GM12865 (cell line): ENCODE measurements around the gene WWC1.

Experiments
- DNase-seq: peaks from one replicate; pipeline ENCODE4 v3.0.0; 2010; ENCODE audit warnings: low read depth
- H3K4me3 ChIP-seq: 2 replicates; pipeline ENCODE4 v1.5.1; 2011; ENCODE audit warnings: mild to moderate bottlenecking, low read depth, low read length, control low read depth
- CTCF ChIP-seq: IDR thresholded peaks from 2 replicates; pipeline ENCODE4 v1.5.1; 2011; ENCODE audit warnings: low read length, control low read depth, low read depth, inconsistent platforms; ENCODE audit not compliant: insufficient read depth; ENCODE audit errors: missing control alignments

The WWC1 gene

DNA sequence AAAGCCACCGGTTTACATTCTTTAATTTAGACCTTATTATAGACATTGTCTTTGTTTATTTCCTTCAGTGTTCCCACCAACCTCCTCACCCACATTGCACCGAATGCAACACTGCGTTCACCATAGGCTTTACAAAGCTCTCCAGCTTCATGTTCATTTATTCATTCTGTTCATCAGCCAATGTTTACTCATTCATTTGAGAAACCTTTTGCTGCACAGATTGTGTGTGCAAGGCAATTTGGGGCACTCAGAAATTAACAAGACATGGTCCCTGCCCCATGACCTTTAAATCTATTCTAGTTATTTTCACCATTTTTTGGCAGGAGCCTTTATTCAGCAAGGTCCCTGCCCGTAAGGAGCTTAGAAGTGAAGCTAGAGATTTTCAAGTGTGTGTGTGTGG, 124.0 kb downstream of the WWC1 start:
- DNase-seq: no peak
- no peak overlapping the region for H3K4me3 ChIP-seq
- TF ChIP-seq CTCF: no peak

DNA sequence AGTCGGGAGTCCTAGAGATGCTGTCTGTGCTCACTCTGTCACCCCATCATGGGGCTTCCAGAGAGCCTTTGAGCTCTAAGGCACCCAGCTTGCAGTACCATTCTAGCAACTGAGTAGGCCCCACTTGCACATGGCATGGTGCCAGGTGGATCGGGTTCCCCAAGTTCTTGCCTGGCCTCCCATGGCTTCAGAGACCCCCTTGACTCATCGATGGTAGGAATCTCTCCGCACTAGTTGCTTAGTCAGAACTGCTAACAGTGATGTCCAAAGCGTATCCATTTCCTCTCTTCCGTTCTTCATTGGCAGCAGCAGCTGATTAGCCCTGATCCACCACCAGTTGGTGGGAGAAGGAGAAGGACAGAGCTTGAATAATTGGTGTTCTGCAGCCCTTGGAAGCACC, 124.5 kb downstream of the WWC1 start:
- TF ChIP-seq CTCF: no peak

DNA sequence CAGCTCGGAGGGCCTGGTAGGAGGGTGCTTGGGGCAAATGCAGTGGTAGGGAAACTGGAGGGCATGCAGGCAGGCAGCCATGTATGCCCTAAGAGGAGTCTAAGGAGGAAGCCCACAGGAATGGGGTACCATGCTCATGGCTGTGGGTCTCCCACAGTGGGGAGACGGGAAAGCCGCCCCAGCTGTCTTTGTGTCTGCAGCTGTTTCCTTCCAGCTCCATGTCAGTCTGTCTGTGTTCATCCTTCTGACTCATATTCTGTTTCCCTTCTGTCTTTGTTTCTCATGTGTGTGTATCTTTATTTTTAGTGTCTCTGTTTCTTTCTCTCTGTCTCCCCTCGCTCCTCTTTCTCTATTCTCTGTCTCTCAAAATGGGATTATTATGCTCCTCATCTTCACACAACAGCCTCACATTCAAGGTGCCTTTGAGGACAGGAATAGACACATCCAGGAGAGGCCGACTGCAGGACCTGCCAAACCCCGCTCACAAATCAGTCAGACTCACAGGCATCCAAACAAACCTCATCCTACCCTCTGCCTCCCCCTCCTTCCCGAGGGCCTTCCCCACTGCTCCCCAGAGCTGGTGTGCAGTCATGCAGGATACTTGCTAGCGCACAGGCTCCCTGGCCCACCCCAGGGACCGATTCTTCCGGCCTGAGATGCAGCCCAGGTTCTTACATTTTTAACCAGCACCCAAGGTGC, 126.4 kb downstream of the WWC1 start:
- no peak overlapping the region for H3K4me3 ChIP-seq
- no peak for TF ChIP-seq CTCF
- DNase-seq: no peak

More for the DNA sequence above, 124.5 kb downstream of the WWC1 start:
- H3K4me3 ChIP-seq: no peak overlapping the region
- DNase-seq: no peak

DNA sequence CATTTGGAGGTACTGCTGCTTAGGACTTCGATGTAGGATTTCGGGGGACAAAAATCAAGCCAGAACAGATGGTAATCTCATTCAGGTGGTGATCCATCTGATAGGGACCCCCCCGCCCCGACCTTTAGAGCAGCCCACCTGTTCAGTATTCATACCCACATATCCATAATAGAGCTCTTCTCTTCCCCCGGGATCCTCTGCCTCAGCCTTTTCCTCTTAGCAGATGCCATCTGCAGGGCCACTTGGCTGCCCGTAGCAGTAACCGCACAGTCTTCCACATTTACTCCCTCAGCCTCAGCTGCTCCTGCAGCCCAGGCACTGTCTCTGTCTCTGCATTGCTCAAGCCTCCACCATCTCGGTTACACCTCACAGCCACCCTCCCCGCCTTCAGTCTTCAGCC, 129.0 kb downstream of the WWC1 start:
- TF ChIP-seq CTCF: no peak
- no peak for DNase-seq
- H3K4me3 ChIP-seq: no peak overlapping the region

DNA sequence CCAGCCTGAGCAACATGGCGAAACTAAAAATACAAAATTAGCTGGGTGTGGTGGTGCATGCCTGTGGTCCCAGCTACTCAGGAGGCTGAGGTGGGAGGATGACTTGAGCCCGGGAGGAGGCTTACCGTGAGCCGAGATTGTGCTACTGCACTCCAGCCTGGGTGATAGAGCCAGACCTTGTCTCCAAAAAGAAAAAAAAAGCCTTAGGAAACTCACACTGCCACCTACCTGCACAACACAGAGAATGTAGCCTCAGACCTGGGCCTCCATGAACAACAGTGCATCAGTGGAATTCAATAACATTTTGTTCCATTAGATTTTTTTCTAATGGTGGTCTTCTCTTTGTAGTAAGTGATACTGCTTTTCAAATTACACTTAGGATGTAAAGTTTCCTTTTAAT, 131.0 kb downstream of the WWC1 start:
- no peak overlapping the region for H3K4me3 ChIP-seq
- no peak for DNase-seq
- no peak for TF ChIP-seq CTCF

DNA sequence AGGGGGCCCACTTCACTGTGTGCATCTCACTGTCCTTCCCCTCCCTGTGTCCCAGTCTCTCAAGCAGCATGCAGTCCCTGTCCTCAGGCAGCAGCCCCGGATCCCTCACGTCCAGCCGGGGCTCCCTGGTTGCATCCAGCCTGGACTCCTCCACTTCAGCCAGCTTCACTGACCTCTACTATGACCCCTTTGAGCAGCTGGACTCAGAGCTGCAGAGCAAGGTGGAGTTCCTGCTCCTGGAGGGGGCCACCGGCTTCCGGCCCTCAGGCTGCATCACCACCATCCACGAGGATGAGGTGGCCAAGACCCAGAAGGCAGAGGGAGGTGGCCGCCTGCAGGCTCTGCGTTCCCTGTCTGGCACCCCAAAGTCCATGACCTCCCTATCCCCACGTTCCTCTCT, 132.0 kb downstream of the WWC1 start:
- TF ChIP-seq CTCF: no peak
- no peak overlapping the region for H3K4me3 ChIP-seq
- no peak for DNase-seq

GRCh38 chr5:168423971-168424370, 132.5 kb downstream of the WWC1 start:
- no peak overlapping the region for H3K4me3 ChIP-seq
- DNase-seq: no peak
- no peak for TF ChIP-seq CTCF
